ENCODE results near the gene NELFB. TPM values are rescaled to one million over a fixed set of nuclear protein-coding genes. Genes with fewer than 3 reads are reported as not detected.

The NELFB gene
- total RNA-seq, 1 experiment from 2014 or later, result 71.7 TPM

DNA sequence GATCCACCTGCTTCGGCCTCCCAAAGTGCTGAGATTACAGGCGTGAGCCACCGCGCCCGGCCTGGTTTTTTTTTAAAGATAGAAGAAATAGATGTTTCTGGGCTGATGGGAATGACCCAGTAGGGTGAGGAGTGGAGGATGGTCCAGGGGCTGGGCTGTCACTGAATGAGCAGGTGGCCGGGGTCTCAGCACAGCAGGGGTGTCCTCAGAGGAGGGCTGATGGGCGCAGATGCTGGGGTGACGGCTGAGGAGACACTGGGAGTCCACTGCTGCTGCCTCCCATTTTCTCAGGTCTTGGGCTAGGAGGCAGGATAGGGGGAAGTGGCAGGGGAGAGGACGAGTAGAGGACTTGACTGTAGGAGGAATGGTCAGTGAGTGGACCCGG lies 20.1 kb downstream of the NELFB start:
- Histone ChIP-seq H3K56ac (ENCODE audit: insufficient read length, low read depth, low read length) (no peak overlapping the region), H4K91ac (ENCODE audit: insufficient read length, low read depth, low read length) (no peak overlapping the region), H2AK5ac (ENCODE audit: insufficient read length, low read length) (no peak overlapping the region), H3K9me3 (ENCODE audit: control insufficient read depth, low read depth, low read length) (no peaks in the 10 kb centered on the region), H3K14ac (ENCODE audit: insufficient read depth, low read length) (no peak overlapping the region), H3K23me2 (ENCODE audit: insufficient read length, low read depth, low read length, poor library complexity, severe bottlenecking) (peaks cover 4% of the 10 kb centered on the region), H2BK12ac (ENCODE audit: insufficient read length, low read depth, low read length) (no peak overlapping the region), H3K79me2 (ENCODE audit: insufficient read depth, low read length) (no peaks in the 10 kb centered on the region), H4K8ac (replicated peaks; ENCODE audit: insufficient read length, low read depth, low read length) (no peak overlapping the region), H4K20me1 (ENCODE audit: control insufficient read depth, insufficient read depth, insufficient read length) (no peaks in the 10 kb centered on the region), H3T11ph (ENCODE audit: low read length) (no peak overlapping the region), H2BK120ac (ENCODE audit: low read depth, low read length, poor library complexity, severe bottlenecking) (no peak overlapping the region), H3K27me3 (ENCODE audit: insufficient read depth, low read length) (no peaks in the 10 kb centered on the region), H3K27ac (ENCODE audit: insufficient read length, low read depth, low read length) (no peak overlapping the region), H3K23ac (ENCODE audit: insufficient read length, low read depth, low read length) (no peak overlapping the region), H2BK20ac (ENCODE audit: low read depth, low read length, poor library complexity, severe bottlenecking) (no peak overlapping the region), H3K4ac (ENCODE audit: low read depth, low read length) (no peak overlapping the region), H3K9ac (ENCODE audit: extremely low read depth, insufficient read length, low read length) (no peak overlapping the region), H3K79me1 (ENCODE audit: insufficient read depth, low read depth, low read length, poor library complexity, severe bottlenecking) (no peaks in the 10 kb centered on the region), H3K4me1 (ENCODE audit: insufficient read depth, low read length) (no peaks in the 10 kb centered on the region), H2BK15ac (ENCODE audit: low read depth, low read length) (no peak overlapping the region), H2BK5ac (ENCODE audit: insufficient read length, low read length) (no peak overlapping the region), H3K18ac (ENCODE audit: insufficient read length, low read depth, low read length) (no peak overlapping the region), H2AFZ (ENCODE audit: low read length) (no peak overlapping the region), H3K4me2 (ENCODE audit: insufficient read depth, insufficient read length, low read length) (no peak overlapping the region), H4K5ac (ENCODE audit: insufficient read length, low read depth, low read length) (no peak overlapping the region)
- peaks cover 20 to 29% of the 10 kb centered on the region in 2 experiments for H3K4me1 Mint-ChIP-seq
- no peak for DNase-seq
- H3K27ac Mint-ChIP-seq, result peak overlapping the region; percentile 79 to 96 (median 95); a peak in 6 of 7 replicates
- no peaks in the 10 kb centered on the region for H3K9me3 Mint-ChIP-seq
- WGBS (ENCODE audit: extremely low coverage, insufficient read length, low lambda C conversion rate), result no CpG with 5 or more reads among the region's 10 CpGs
- H3K27me3 Mint-ChIP-seq (ENCODE audit: low read depth), result no peaks in the 10 kb centered on the region
- H3K36me3 Mint-ChIP-seq (ENCODE audit: insufficient read depth in 1 of 3, low read depth in 3 of 3), result peaks cover 2 to 10% (median 9%) of the 10 kb centered on the region in 3 experiments; a peak in 6 of 7 replicates
- TF ChIP-seq, protein P1, sequence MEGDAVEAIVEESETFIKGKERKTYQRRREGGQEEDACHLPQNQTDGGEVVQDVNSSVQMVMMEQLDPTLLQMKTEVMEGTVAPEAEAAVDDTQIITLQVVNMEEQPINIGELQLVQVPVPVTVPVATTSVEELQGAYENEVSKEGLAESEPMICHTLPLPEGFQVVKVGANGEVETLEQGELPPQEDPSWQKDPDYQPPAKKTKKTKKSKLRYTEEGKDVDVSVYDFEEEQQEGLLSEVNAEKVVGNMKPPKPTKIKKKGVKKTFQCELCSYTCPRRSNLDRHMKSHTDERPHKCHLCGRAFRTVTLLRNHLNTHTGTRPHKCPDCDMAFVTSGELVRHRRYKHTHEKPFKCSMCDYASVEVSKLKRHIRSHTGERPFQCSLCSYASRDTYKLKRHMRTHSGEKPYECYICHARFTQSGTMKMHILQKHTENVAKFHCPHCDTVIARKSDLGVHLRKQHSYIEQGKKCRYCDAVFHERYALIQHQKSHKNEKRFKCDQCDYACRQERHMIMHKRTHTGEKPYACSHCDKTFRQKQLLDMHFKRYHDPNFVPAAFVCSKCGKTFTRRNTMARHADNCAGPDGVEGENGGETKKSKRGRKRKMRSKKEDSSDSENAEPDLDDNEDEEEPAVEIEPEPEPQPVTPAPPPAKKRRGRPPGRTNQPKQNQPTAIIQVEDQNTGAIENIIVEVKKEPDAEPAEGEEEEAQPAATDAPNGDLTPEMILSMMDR (conservative IDR thresholded peaks at IDR 0.05), result no peak
- H3K4me3 Mint-ChIP-seq, result peak overlapping the region in 1 of 2 experiments; percentile 8; a peak in 2 of 5 replicates

Data from H9 (cell line).